Colonic mucosa (tissue), 4 donors: Measurements from ENCODE around the gene EFEMP1. TPM values are rescaled to one million over a fixed set of nuclear protein-coding genes. Genes with fewer than 3 reads are reported as not detected.
"Not testable (repeated sequence)": the region's sequence is repeated elsewhere in the genome, so short reads cannot be mapped to it uniquely, and the experiment has no call there.

Experiments used
- DNase-seq: peaks from one replicate; pipeline ENCODE4 v3.0.0-alpha.2; 2020
- H3K27ac ChIP-seq: fragments of 200-600 bp; one replicate; pipeline ENCODE4 v1.8.0; 2021
- H3K27me3 ChIP-seq: fragments of 200-600 bp; one replicate; pipeline ENCODE4 v1.8.0; 2021
- H3K36me3 ChIP-seq: fragments of 200-600 bp; one replicate; pipeline ENCODE4 v1.8.0; 2021
- H3K4me1 ChIP-seq: fragments of 200-600 bp; one replicate; pipeline ENCODE4 v1.8.0; 2021; ENCODE audit warnings: mild to moderate bottlenecking
- H3K4me3 ChIP-seq: fragments of 200-600 bp; one replicate; pipeline ENCODE4 v1.8.0; 2021
- H3K9ac ChIP-seq, 2 donors: one replicate each; pipeline ENCODE4 v1.7.0; 2013; ENCODE audit warnings: control low read depth in 2 of 2, low read depth in 2 of 2, low read length in 2 of 2
- H3K9me3 ChIP-seq: fragments of 200-600 bp; one replicate; pipeline ENCODE4 v1.8.0; 2021
- intact Hi-C: fragments of 100-400 bp; cut with DNase I; formaldehyde crosslinking; loops from one replicate; pipeline ENCODE4 v1.14.1; 2022
- total RNA-seq, 2 donors: library from RNA; stranded (reverse); fragmentation: NEBNext Ultra II Directional in 1 of 2; extraction: Animal tissue kit (Norgen Biotek cat#: 25700) in 1 of 2; gene quantifications; one replicate each; pipeline ENCODE4 v1.2.1, GENCODE V29; 2021
- TF ChIP-seq, protein P1 (sequence below): fragments of 200-600 bp; IDR thresholded peaks from one replicate; pipeline ENCODE4 v1.8.0; 2022; ENCODE audit warnings: antibody characterized with exemption, mild to moderate bottlenecking
- donor health status: healthy.
- donor health status: DM: no; HTN: no; CAD: no.
- donor health status: DM: no; HTN: no; CAD: no.

Gene EFEMP1
- total RNA-seq, 2 donors from 2014 or later, result 16.2 to 25.2 TPM

DNA sequence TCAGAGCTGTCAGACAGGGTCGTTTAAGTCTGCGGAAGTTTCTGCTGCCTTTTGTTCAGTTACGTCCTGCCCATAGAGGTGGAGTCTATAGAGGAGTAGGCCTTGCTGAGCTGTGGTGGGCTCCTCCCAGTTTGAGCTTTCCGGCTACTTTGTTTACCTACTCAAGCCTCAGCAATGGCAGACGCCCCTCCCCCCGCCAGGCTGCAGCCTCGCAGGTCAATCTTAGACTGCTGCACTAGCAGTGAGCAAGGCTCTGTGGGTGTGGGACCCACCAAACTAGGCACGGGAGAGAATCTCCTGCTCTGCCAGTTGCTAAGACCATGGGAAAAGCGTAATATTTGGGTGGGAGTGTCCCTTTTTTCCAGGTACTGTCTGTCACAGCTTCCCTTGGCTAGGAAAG, 86.5 kb downstream of the EFEMP1 start:
- no peak overlapping the region for H3K9ac ChIP-seq
- intact Hi-C loops, result no loop called here
- DNase-seq, result no peak
- TF ChIP-seq, protein P1, sequence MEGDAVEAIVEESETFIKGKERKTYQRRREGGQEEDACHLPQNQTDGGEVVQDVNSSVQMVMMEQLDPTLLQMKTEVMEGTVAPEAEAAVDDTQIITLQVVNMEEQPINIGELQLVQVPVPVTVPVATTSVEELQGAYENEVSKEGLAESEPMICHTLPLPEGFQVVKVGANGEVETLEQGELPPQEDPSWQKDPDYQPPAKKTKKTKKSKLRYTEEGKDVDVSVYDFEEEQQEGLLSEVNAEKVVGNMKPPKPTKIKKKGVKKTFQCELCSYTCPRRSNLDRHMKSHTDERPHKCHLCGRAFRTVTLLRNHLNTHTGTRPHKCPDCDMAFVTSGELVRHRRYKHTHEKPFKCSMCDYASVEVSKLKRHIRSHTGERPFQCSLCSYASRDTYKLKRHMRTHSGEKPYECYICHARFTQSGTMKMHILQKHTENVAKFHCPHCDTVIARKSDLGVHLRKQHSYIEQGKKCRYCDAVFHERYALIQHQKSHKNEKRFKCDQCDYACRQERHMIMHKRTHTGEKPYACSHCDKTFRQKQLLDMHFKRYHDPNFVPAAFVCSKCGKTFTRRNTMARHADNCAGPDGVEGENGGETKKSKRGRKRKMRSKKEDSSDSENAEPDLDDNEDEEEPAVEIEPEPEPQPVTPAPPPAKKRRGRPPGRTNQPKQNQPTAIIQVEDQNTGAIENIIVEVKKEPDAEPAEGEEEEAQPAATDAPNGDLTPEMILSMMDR, result no peak
- H3K27me3 ChIP-seq, result no peaks in the 10 kb centered on the region
- H3K4me3 ChIP-seq, result no peak overlapping the region
- H3K4me1 ChIP-seq, result peaks cover 9% of the 10 kb centered on the region
- no peaks in the 10 kb centered on the region for H3K9me3 ChIP-seq
- H3K27ac ChIP-seq, result no peak overlapping the region
- H3K36me3 ChIP-seq, result no peaks in the 10 kb centered on the region

DNA sequence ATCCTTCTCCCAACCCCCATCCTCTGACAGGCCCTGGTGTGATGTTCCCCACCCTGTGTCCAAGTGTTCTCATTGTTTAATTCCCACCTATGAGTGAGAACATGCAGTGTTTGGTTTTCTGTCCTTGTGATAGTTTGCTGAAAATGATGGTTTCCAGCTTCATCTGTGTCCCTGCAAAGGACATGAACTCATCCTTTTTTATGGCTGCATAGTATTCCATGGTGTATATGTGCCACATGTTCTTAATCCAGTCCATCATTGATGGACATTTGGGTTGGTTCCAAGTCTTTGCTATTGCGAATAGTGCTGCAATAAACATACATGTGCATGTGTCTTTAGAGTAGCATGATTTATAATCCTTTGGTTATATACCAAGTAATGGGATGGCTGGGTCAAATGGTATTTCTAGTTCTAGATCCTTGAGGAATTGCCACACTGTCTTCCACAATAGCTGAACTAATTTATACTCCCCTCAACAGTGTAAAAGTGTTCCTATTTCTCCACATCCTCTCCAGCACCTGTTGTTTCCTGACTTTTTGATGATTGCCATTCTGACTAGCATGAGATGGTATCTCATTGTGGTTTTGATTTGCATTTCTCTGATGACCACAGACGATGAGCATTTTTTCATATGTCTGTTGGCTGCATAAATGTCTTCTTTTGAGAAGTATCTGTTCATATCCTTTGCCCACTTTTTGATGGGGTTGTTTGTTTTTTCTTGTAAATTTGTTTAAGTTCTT, 91.7 kb downstream of the EFEMP1 start:
- H3K36me3 ChIP-seq, H3K27me3 ChIP-seq, intact Hi-C loops, H3K9me3 ChIP-seq, H3K4me3 ChIP-seq, H3K27ac ChIP-seq, H3K9ac ChIP-seq, H3K4me1 ChIP-seq, DNase-seq: not testable (repeated sequence)

DNA sequence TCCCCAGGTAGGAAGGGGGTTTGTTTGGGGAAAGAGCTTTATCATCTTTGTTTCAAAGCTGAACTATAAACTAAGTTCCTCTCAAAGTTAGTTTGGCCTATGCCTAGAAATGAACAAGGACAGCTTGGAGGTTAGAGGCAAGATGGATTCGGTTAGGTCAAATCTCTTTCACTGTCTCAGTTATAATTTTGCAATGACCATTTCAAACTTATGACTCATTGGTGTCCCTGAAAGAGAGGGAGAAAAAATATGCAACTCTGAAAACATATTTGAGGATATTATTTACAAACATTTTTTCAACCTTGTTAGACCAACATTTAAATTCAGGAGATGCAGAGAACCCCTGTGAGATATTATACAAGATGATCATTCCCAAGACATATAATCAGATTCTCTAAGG, 95.7 kb downstream of the EFEMP1 start:
- Histone ChIP-seq H3K27ac (no peak overlapping the region), H3K36me3 (no peaks in the 10 kb centered on the region), H3K9me3 (no peaks in the 10 kb centered on the region), H3K9ac (no peak overlapping the region), H3K4me1 (no peaks in the 10 kb centered on the region), H3K4me3 (no peak overlapping the region), H3K27me3 (no peaks in the 10 kb centered on the region)
- TF ChIP-seq, protein P1, result no peak
- DNase-seq, result no peak
- intact Hi-C loops, result no loop called here

DNA sequence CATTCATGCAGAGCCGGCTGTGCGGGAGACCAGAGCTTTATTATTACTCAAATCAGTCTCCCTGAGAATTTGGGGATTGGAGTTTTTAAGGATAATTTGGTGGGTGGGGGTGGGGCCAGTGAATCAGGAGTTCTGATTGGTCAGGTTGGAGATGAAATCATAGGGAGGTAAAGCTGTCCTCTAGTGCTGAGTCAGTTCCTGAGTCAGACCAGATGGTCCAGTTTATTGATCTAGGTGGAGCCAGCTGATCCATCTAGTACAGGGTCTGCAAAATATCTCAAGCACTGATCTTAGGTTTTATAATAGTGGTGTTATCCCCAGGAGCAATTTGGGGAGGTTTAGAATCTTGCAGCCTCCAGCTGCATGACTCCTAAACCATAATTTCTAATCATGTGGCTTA, 96.2 kb downstream of the EFEMP1 start:
- H3K4me3 ChIP-seq, H3K36me3 ChIP-seq, DNase-seq, H3K27ac ChIP-seq, H3K4me1 ChIP-seq, H3K27me3 ChIP-seq, H3K9ac ChIP-seq, H3K9me3 ChIP-seq, intact Hi-C loops: not testable (repeated sequence)

DNA sequence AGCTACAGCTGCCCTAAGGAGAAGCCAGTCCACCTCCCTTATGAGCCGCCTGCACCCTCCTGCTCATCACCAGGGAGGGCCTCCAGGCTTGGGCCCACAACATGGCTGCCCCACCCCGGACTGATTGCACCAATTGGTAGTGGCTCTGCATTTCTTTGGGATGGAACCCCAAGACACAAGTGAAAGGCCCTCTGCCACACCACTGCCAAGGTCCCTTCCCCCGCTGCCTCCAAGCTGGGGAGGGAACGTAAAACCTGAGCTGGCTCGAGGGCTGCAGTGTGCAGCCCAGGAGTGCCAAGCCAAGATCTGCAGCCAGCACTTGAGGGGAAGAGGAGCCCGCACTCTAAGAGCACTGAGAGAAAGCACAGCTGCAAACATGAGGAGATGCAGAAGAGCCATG, 97.3 kb downstream of the EFEMP1 start:
- TF ChIP-seq, protein P1, result no peak
- Histone ChIP-seq H3K4me1 (no peaks in the 10 kb centered on the region), H3K9ac (no peak overlapping the region), H3K27me3 (no peaks in the 10 kb centered on the region), H3K4me3 (no peak overlapping the region), H3K9me3 (no peaks in the 10 kb centered on the region), H3K27ac (no peak overlapping the region), H3K36me3 (no peaks in the 10 kb centered on the region)
- intact Hi-C loops, result no loop called here
- no peak for DNase-seq

DNA sequence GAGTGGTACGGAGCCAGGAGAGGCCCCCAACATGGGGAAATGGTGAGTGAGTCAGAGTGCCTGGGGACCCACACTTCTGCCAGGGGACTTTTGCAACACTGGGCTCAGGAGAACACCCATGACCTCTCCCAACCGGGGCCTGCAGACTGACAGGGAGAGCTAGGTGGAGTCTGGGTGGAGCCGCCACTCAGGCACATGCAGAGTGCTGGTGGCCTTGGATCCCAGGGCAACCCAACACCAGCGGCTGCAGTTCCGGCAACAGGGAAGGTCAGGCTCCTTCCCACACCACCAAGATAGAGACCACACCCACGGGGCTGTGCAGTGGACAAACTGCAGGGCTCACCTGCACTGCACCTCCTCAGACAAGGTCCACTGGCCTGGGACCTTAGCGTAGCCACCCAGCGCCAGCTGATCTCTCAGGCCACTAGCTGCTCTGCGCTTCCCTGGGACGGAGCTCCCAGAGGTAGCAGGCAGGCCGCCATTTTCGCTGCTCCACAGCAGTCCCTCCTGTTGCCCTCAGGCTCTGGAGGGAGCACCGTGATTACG, 99.0 kb downstream of the EFEMP1 start:
- Histone ChIP-seq H3K36me3 (no peaks in the 10 kb centered on the region), H3K9me3 (no peaks in the 10 kb centered on the region), H3K9ac (no peak overlapping the region), H3K27me3 (no peaks in the 10 kb centered on the region), H3K4me1 (no peaks in the 10 kb centered on the region), H3K27ac (no peak overlapping the region), H3K4me3 (no peak overlapping the region)
- DNase-seq, result no peak
- TF ChIP-seq, protein P1, result no peak
- intact Hi-C loops, result no loop called here

Other genes with a start within 250 kb of the EFEMP1 start
- gene PNPT1, start 229.9 kb downstream of the EFEMP1 start, total RNA-seq, result 10 to 100 TPM; 11.5 to 34.0 TPM